ENCODE results near the gene RAPGEF5.

DNA sequence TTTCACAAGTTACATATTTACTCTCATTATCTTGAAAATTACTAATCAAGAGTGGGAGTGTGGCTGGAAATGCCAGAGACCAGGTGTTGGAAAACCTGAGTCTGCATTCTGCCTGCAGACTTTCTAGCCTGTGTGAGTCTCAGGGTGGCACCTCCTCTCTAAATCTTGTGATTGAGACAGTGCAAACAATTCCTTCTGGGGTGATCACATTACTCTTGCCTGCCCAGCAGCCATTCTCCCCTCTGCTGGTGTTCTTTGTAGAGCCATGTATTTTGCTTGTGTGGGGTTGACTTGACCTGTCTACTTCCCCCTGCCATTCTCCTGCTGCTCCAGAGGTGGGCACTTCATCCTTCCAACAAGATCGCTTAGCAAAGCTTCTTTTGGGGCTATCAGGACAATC is 101.1 kb downstream of the RAPGEF5 start:
- TF ChIP-seq, protein P1, sequence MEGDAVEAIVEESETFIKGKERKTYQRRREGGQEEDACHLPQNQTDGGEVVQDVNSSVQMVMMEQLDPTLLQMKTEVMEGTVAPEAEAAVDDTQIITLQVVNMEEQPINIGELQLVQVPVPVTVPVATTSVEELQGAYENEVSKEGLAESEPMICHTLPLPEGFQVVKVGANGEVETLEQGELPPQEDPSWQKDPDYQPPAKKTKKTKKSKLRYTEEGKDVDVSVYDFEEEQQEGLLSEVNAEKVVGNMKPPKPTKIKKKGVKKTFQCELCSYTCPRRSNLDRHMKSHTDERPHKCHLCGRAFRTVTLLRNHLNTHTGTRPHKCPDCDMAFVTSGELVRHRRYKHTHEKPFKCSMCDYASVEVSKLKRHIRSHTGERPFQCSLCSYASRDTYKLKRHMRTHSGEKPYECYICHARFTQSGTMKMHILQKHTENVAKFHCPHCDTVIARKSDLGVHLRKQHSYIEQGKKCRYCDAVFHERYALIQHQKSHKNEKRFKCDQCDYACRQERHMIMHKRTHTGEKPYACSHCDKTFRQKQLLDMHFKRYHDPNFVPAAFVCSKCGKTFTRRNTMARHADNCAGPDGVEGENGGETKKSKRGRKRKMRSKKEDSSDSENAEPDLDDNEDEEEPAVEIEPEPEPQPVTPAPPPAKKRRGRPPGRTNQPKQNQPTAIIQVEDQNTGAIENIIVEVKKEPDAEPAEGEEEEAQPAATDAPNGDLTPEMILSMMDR (IDR thresholded peaks at IDR 0.05) = no peak
- TF ChIP-seq POLR2A (IDR thresholded peaks at IDR 0.05) = no peak
- TF ChIP-seq EP300 (IDR thresholded peaks at IDR 0.05) = no peak
- TF ChIP-seq POLR2AphosphoS5 (IDR thresholded peaks at IDR 0.05) = peak in 2 of 3 donors; percentile 29 to 69

All from stomach (tissue), 4 donors.